ENCODE results near the gene PAX5. TPM values are rescaled to one million over a fixed set of nuclear protein-coding genes. Genes with fewer than 3 reads are reported as not detected.

PAX5 gene
- total and polyA plus RNA-seq, 9 donors = under 0.01 to 0.34 (median 0.19) TPM

DNA sequence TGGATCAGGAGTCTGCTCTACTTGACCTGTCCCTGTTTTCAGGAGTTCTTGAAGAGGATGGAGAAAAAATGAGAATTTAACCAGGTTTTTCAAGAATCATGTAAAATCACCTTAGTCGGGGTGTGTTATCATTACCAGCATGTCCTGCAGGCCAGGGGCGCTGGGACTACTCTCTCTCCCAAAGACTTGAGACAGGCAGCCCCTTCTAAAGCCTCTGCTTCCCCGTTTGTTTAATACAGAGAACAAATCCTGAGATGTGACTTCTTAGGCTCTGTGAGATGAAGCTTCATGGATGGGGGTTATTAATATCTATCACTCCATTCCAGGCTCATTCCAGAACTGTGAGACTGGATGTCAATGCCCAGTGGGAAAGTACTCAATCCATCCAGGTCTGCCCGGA is 3.0 kb downstream of the PAX5 start:
- no peaks in the 10 kb centered on the region for H3K36me3 ChIP-seq (ENCODE audit: control insufficient read depth, insufficient read depth, low read length)
- peaks cover 2% of the 10 kb centered on the region for H3K9me3 ChIP-seq (replicated peaks; ENCODE audit: control insufficient read depth, low read depth, low read length)
- H3K27me3 ChIP-seq (ENCODE audit: control insufficient read depth, insufficient read depth, low read length) = peaks cover 99% of the 10 kb centered on the region
- no peak for DNase-seq
- no peak overlapping the region for H3K27ac ChIP-seq (ENCODE audit: low read length)
- WGBS (ENCODE audit: insufficient coverage) = 21% methylated on average over 2 of the region's 4 CpGs
- peaks cover 32% of the 10 kb centered on the region for H3K4me1 ChIP-seq (ENCODE audit: control insufficient read depth, insufficient read depth, low read length)
- no peak overlapping the region for H3K4me3 ChIP-seq (ENCODE audit: low read length)

DNA sequence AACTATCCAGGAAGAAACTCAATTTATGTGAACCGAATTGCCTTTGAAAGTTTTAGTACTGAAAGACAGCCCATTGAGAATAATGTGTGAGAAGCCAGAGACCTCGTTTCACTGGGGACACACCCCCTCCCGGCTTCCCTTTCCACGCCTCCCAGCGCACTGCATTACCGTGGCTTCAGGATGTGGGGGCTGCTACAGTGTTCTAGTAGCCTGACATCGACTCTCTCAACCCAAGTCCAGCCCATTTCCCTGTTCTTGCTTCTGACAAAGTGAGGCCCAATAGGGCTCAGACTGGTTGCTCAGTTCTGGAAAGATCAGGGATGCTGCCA is 3.5 kb downstream of the PAX5 start:
- WGBS (ENCODE audit: insufficient coverage) = 0% methylated on average over 1 of the region's 7 CpGs
- Histone ChIP-seq H3K4me1 (ENCODE audit: control insufficient read depth, insufficient read depth, low read length) (peaks cover 34% of the 10 kb centered on the region), H3K27me3 (ENCODE audit: control insufficient read depth, insufficient read depth, low read length) (peaks cover 99% of the 10 kb centered on the region)

GRCh38 chr9:37029776-37030610 is 4.1 kb downstream of the PAX5 start:
- Histone ChIP-seq H3K4me3 (ENCODE audit: low read length) (no peak overlapping the region), H3K4me1 (ENCODE audit: control insufficient read depth, insufficient read depth, low read length) (peaks cover 35% of the 10 kb centered on the region), H3K27ac (ENCODE audit: low read length) (no peak overlapping the region), H3K27me3 (ENCODE audit: control insufficient read depth, insufficient read depth, low read length) (peaks cover 99% of the 10 kb centered on the region), H3K36me3 (ENCODE audit: control insufficient read depth, insufficient read depth, low read length) (no peaks in the 10 kb centered on the region), H3K9me3 (replicated peaks; ENCODE audit: control insufficient read depth, low read depth, low read length) (peaks cover 2% of the 10 kb centered on the region)
- no peak for DNase-seq
- 3% methylated on average over 37 of the region's 53 CpGs for WGBS (ENCODE audit: insufficient coverage)

More for the DNA sequence above, 3.5 kb downstream of the PAX5 start:
- Histone ChIP-seq H3K9me3 (replicated peaks; ENCODE audit: control insufficient read depth, low read depth, low read length) (peaks cover 2% of the 10 kb centered on the region), H3K27ac (ENCODE audit: low read length) (no peak overlapping the region), H3K4me3 (ENCODE audit: low read length) (no peak overlapping the region), H3K36me3 (ENCODE audit: control insufficient read depth, insufficient read depth, low read length) (no peaks in the 10 kb centered on the region)
- DNase-seq = no peak

DNA sequence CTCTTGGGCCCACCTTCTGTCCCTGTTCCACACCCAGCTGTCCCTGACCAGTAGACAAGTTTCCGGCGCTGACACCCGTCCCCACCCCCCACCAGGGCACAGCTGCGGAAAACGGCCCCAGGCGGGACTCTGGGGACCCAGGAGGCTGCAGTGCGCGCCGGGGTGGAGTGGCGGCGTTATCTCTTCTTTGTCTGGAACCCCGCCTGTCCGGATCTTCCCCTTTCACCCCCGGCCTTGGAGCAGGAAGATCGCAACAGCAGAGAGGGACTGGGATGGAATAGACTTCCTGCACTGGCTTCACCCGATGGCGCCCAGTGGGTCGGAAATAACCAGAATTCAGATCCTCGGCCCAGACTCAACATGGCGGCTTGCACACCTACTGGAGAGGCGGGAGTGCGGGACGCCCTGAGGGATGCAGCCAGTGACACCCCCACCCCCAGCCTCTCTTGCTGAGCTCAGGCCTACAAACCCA is 4.7 kb downstream of the PAX5 start:
- peaks cover 99% of the 10 kb centered on the region for H3K27me3 ChIP-seq (ENCODE audit: control insufficient read depth, insufficient read depth, low read length)
- no peak overlapping the region for H3K27ac ChIP-seq (ENCODE audit: low read length)
- DNase-seq = no peak
- H3K4me3 ChIP-seq (ENCODE audit: low read length) = no peak overlapping the region
- H3K4me1 ChIP-seq (ENCODE audit: control insufficient read depth, insufficient read depth, low read length) = peaks cover 33% of the 10 kb centered on the region
- H3K36me3 ChIP-seq (ENCODE audit: control insufficient read depth, insufficient read depth, low read length) = no peaks in the 10 kb centered on the region
- peaks cover 2% of the 10 kb centered on the region for H3K9me3 ChIP-seq (replicated peaks; ENCODE audit: control insufficient read depth, low read depth, low read length)
- 1% methylated on average over 20 of the region's 23 CpGs for WGBS (ENCODE audit: insufficient coverage)

DNA sequence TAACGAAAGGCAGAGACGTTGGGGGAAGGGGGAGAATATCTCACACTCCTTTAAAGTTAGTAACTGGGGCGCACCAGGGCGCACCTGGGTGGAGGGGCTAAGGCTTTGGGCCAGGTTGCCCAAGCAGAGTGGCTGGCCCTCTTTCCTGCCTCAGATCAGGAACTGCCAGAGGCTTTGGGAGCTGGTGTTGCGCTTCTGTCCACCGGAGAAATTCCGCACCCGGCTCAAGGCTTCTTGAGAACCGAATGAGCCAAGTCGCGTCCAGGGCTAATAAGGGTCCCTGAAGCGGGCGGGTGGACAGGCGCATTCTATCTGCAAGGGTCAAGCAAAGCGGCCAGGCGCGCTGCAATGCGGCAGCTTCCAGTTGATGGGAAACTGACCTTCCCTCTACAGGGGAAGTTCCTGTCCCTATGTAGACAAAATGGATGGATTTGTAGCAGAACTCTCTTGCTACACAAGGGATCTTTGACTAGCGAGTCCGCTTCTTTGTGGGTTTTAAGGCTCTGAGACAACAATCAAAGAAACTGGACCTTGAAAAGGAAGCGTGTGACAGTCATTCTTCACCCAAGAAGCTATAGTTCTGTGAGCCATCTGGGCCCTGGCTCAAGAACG is 5.5 kb downstream of the PAX5 start:
- Histone ChIP-seq H3K9me3 (replicated peaks; ENCODE audit: control insufficient read depth, low read depth, low read length) (peaks cover 2% of the 10 kb centered on the region), H3K4me1 (ENCODE audit: control insufficient read depth, insufficient read depth, low read length) (peaks cover 28% of the 10 kb centered on the region), H3K4me3 (ENCODE audit: low read length) (no peak overlapping the region), H3K27me3 (ENCODE audit: control insufficient read depth, insufficient read depth, low read length) (peaks cover 99% of the 10 kb centered on the region), H3K36me3 (ENCODE audit: control insufficient read depth, insufficient read depth, low read length) (no peaks in the 10 kb centered on the region), H3K27ac (ENCODE audit: low read length) (no peak overlapping the region)
- no peak for DNase-seq
- WGBS (ENCODE audit: insufficient coverage) = 7% methylated on average over 12 of the region's 22 CpGs

- Histone ChIP-seq H3K27ac (ENCODE audit: low read length) (no peak overlapping the region), H3K9me3 (replicated peaks; ENCODE audit: control insufficient read depth, low read depth, low read length) (peaks cover 2% of the 10 kb centered on the region), H3K36me3 (ENCODE audit: control insufficient read depth, insufficient read depth, low read length) (no peaks in the 10 kb centered on the region), H3K27me3 (ENCODE audit: control insufficient read depth, insufficient read depth, low read length) (peaks cover 99% of the 10 kb centered on the region), H3K4me3 (ENCODE audit: low read length) (no peak overlapping the region), H3K4me1 (ENCODE audit: control insufficient read depth, insufficient read depth, low read length) (peaks cover 28% of the 10 kb centered on the region)
- WGBS (ENCODE audit: insufficient coverage) = under 1% methylated on average over 42 of the region's 58 CpGs
- peak; percentile 90 for DNase-seq
Observed at GRCh38 chr9:37027582-37028419, 6.3 kb downstream of the PAX5 start.

DNA sequence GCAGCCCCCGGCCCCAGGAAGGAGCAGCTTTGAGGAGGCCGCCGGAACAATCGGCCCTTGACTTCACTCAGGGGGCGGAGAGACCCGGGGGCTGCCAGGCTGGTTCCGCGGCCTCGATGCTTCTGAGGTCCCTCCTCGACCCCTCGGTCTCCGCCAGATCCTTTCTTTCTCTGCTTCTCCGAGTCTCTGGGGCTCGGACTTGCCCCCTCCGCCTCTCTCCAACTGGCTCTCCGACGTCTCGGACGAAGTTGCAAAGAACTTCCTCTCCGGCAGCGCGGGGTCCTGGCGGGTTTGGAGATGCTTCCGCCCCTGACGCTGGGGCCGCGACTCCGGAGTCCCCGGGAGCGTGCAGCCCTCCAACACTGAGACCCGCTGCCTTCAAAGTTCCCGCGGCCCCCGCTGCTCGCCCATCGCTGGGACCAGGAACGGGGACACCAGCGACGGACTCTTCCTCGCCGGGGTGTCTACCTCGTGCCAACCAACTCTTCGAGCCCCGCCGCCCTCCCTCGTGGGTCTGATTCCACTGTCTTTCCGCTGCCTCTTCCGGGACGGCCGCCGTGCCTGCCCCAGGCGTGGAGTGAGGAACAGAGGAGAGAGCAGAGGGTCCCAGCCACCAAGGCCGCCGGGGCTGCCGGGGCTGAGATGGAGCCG is 7.0 kb downstream of the PAX5 start:
- Histone ChIP-seq H3K27me3 (ENCODE audit: control insufficient read depth, insufficient read depth, low read length) (peaks cover 95% of the 10 kb centered on the region), H3K4me1 (ENCODE audit: control insufficient read depth, insufficient read depth, low read length) (peaks cover 28% of the 10 kb centered on the region), H3K9me3 (replicated peaks; ENCODE audit: control insufficient read depth, low read depth, low read length) (peaks cover 2% of the 10 kb centered on the region), H3K36me3 (ENCODE audit: control insufficient read depth, insufficient read depth, low read length) (no peaks in the 10 kb centered on the region), H3K4me3 (ENCODE audit: low read length) (no peak overlapping the region), H3K27ac (ENCODE audit: low read length) (no peak overlapping the region)
- under 1% methylated on average over 56 of the region's 56 CpGs for WGBS (ENCODE audit: insufficient coverage)
- no peak for DNase-seq

DNA sequence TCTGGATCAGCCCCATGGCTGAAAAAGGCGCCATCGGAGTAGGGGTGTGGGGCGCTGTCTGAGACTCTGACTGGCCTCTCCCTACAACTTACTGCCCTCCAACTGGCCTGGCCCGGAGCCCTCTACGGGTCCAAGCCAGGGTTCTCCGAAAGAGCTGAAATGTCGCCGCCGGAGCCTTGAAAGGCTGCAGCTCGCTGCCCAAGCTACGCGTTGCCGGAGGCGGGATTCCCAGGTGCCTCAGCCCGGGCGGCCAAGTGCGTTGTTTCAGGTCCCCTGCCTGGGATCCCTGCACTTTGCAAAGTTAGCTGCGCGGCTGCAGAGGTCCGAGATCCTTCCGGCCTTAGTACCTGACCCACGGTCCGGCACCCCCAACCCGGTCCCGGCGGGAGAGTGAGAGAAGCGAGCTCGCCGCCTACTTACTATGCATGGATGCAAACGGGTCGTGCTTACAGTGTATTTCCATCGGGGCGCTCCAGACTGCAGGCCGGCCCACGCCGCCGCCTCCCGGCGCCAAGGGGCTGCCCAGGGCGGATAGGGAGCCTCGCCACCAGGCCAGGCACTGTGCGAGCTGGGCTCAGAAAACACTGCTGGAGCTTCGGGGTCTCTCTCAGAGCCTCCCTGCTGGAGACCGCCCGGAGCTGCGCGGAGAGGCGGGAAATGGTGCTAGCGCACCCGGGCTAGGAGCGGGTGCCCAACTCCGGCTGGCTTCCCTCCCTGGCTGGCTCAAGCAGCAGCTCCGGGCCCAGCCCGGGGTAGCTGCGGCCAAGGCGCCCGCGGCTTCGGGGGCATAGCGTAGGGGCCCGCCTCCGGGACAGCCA is 7.7 kb downstream of the PAX5 start:
- peaks cover 92% of the 10 kb centered on the region for H3K27me3 ChIP-seq (ENCODE audit: control insufficient read depth, insufficient read depth, low read length)
- no peak overlapping the region for H3K27ac ChIP-seq (ENCODE audit: low read length)
- H3K9me3 ChIP-seq (replicated peaks; ENCODE audit: control insufficient read depth, low read depth, low read length) = peaks cover 2% of the 10 kb centered on the region
- no peak overlapping the region for H3K4me3 ChIP-seq (ENCODE audit: low read length)
- peaks cover 28% of the 10 kb centered on the region for H3K4me1 ChIP-seq (ENCODE audit: control insufficient read depth, insufficient read depth, low read length)
- WGBS (ENCODE audit: insufficient coverage) = 1% methylated on average over 62 of the region's 62 CpGs
- no peaks in the 10 kb centered on the region for H3K36me3 ChIP-seq (ENCODE audit: control insufficient read depth, insufficient read depth, low read length)
- DNase-seq = no peak

DNA sequence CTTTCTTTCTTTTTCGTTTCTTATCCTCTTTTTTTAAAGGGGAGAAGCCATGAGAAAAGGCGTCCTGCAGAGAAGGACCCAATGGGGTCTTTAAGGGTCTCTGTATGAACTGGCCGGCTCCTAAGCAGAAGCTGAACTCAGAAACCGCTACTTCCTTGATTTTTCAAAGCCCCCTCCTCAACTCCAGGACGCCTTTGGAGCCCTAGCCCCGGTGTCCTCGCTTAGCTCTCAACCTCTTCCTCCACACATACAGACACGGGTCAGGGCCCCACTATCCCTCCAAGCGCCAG is 8.3 kb downstream of the PAX5 start:
- Histone ChIP-seq H3K36me3 (ENCODE audit: control insufficient read depth, insufficient read depth, low read length) (no peaks in the 10 kb centered on the region), H3K4me1 (ENCODE audit: control insufficient read depth, insufficient read depth, low read length) (peaks cover 28% of the 10 kb centered on the region), H3K27ac (ENCODE audit: low read length) (no peak overlapping the region), H3K27me3 (ENCODE audit: control insufficient read depth, insufficient read depth, low read length) (peaks cover 87% of the 10 kb centered on the region), H3K9me3 (replicated peaks; ENCODE audit: control insufficient read depth, low read depth, low read length) (peaks cover 2% of the 10 kb centered on the region), H3K4me3 (ENCODE audit: low read length) (no peak overlapping the region)
- DNase-seq = no peak
- 1% methylated on average over 7 of the region's 9 CpGs for WGBS (ENCODE audit: insufficient coverage)
